Stimulated activated CD8-positive, alpha-beta memory T cell treated with anti-CD3 and anti-CD28 coated beads, Interleukin-15, amount 100 ng/mL, for 1 hour (primary cell): ENCODE measurements around the gene MGST2.

Source experiments
- DNase-seq: peaks from one replicate; pipeline ENCODE4 v3.0.0-alpha.2; 2020; ENCODE audit warnings: low read depth

MGST2 gene

DNA sequence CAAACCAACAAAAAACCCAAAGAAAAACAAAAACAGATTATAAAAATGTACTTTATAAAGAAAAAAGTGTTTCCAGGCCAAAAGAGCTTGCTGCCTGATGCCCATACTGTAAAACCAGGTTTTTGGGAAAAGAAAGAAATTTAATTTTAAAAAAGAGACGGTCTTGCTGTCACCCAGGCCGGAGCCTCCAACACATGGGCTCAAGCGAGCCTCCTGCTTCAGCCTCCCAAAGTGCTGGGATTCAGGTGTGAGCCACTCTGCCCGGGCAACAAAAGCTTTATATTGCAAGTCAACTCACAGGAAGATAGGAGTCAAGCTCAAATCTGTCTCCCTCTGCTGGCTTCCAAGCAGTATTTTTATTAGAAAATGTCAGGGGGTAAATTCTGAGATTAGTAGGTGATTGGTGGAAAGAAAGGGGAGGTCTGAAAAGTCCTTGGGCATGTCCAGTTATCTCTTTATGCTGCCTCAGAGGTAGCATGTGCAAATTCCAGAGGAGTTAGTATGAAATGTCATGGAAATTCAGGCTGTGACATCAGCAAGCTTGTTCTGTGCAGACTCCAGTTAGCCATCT, 39.4 kb downstream of the MGST2 start:
- no peak for DNase-seq

DNA sequence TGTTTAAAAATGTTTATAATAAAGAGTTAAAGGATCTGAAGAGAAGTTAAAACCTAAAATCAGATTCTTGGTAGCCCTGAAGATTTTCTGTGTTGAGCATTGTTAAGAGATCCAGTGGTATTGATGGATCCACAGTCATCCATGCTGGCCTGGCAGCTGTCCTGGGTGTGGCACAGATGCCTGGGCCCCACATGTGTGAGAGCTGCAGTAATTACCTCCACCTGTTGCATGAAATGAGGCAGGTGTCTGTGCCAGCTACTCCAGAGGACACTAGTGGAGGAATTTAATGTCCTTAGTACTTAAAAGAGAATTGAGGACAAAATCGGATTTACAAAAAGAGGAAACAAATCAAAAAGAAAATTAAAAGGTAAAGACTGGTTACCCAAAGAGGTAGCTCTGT, 44.0 kb downstream of the MGST2 start:
- DNase-seq, result no peak

DNA sequence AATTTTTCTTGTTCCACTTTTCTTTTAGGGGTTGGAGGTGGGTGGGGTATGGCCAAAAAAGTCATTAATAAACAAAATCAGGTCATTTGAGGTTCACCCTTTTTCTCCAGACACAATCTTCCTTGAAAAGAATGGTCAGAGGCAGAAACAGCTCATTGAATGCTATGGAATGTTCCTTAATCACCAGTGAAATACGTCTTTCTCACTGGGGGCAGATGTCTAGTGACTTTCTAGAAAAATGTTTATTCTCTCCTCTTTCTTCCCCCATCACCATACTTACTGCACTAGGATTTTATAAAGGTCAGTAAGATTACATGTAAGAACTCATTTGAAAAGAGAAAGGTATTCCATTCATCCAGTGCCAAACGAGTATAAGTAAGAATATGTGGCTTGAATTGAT, 44.5 kb downstream of the MGST2 start:
- no peak for DNase-seq

DNA sequence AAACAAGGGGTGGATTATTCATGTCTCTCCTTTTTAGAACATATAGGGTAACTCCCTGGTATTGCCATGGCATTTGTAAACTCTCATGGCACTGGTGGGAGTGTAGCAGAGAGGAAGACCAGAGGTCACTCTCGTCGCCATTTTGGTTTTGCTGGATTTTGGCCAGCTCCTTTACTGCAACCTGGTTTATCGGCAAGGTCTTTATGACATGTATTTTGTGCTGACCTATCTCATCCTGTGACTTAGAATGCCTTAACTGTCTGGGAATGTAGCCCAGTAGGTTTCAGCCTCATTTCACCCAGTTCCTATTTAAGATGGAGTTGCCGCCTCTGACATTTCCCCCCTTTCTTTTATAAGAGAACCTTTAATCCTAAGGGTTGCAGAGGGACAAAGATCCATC, 45.8 kb downstream of the MGST2 start:
- DNase-seq, result no peak

DNA sequence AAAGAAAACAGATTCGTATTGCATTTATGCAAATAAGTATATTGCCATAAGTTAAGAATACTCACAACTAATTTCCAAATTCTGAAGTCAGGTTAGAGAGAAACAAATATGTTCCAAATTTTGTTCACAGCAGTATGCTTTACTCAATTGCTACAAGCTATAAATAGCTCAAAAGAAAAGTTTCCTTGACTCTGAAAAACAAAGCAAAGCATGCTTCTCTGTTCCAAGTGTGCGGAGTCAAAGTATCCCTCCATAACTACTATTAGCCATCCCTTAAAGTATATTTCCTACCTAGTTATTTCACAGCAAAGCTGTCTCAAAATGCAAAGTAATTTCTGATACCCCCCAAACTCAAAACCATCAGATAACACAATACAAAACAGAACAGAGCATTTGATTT, 47.3 kb downstream of the MGST2 start:
- no peak for DNase-seq

DNA sequence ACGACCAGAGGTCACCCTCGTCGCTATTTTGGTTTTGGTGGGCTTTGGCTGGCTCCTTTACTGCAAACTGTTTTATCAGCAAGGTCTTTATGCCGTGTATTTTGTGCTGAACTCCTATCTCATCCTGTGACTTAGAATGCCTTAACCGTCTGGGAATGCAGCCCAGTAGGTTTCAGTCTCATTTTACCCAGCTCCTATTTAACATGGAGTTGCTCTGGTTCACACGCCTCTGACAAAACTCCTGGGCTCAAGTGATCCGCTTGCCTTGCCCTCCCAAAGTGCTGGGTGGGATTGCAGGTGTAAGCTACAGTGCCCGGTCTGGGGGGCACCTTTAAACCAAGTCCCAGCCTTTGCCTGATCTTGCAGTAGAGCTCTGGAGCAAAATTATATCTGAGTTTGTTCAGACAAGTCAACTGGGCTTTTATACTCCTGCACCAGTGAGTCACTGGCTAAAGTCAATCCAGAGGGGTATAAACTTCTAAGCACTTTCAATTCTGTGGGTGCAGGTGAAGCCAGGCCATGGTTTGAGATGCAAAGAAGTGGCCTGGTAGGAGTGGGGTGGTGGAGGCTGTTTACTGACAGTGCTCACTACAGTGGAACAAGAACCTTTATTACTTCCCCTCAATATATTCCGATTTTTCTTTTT, 50.2 kb downstream of the MGST2 start:
- DNase-seq, result no peak

DNA sequence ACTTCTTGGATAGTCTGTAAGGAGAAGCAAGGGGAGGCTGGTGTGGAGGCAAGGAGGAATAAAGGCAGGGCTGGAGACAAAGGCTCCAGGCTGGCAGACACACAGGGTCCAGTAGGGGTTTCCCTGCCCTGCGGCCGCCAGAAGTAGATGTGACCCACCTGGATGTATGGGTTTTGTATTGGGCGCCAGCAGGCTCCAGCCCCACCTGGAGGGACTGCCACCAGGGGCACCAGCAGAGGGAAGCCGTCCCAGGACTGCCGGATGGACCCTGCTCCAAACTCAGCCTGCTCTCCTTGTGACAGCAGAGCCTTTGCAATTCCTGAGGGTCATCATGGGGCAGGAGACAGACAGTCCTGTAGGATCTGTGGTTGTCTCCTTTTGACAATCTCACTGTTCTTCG, 52.7 kb downstream of the MGST2 start:
- DNase-seq, result no peak

DNA sequence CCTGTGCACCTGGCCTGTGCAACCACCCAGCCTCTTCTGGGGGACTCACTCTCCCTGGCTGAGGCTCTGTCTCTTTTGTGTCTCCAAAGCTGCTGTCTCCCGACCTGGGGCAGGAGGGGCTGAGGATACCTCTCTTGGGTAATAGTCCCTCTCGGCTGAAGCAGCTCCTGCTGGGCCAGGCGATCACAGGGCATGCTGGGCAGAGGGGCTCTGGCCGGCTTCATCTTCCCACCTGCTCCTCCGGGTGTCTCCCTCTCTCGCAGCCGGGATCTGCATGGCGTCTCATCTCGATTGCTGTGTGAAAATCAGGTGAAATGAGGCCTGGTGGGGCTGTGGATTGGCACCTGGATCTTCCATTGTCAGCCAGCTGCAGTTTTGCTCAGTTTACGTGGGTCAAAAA, 53.2 kb downstream of the MGST2 start:
- no peak for DNase-seq

DNA sequence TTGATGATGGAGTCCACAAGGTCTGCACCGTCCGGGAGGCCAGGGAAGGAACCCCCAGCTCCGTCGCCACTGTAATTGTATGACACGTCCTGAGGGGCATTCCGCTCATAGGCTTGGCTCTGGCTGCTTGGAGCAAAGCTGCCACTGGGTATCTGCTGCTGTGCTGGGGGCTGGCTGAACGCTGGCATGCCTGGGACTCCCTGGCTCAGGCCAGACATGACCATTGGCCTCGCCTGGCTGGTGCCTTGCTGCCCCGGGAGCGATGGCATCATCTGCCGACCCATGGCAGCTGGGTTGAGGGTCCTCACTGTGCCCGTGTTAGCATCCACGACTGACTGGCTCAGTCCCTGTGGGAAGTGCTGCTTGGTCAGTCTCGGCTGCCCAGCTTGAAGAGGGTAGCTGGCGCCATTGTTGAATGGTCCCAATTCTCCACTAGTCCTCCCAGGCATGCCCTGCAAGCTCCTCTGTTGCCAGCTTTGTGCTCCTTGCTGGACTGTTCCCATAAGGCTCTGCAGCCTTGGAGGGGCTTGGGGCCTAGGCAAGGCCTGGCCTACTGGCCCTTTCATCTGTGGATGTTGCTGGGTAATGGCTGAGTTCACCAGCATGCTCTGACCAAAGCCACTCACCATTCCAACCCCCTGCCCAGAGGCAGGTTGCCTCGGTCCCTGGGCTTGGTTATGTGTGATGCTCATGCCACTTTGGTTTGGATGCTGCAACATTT, 53.9 kb downstream of the MGST2 start:
- DNase-seq, result no peak

DNA sequence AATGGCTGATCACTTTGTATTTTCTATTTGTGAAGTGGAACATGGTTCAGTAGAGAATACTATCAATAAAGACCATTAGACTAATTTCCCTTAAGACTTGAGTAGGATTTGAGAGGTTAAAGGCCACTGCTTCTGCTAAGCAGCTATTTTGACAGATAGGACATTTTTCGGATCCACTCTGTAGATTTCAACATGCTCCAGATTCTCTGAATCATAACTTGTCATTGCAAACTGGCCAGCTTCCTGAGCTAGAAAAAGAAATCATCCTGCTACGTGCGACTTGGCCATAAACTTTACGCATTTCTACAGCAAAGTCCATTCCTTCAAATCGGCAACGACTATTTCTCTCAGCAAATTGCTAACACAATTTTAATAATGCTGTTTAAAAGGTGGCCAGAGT, 55.2 kb downstream of the MGST2 start:
- DNase-seq, result no peak

DNA sequence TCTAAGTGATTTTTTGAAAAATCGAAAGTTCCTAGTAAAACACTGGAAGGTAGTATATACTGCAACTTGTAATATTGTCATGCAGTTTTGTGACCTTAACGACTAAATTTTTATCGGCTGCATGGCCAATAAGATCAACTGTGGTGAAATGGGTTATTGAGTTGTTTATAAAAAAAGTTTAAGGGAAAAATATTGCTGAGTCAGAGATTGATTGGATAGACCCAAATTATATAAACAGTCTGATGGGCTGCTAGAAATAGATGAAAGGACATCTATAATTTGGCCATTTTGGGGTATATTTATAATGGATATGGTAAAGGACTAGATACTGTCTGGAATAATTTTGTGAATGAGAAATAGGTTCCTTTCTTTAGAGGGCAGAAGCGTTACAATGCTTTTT, 56.2 kb downstream of the MGST2 start:
- DNase-seq, result no peak

DNA sequence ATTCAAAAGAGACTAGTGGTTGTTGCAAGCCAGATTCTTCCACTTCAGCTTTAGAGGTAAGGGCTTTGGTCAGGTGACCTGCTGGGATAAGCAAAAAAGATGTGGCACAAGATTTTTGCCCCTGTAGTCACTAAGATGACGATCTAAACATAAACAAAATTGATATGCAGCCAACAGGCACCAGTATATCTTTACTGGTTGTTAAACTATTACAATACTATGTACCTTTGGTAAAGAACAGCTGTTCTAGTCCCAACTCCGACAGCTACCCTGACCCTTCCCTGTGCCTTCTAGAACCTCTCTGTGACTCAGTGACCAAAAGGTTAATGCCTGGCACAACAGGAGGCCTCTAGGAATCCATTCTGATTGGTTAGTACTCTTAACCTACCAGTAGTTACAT, 59.6 kb downstream of the MGST2 start:
- DNase-seq, result no peak

DNA sequence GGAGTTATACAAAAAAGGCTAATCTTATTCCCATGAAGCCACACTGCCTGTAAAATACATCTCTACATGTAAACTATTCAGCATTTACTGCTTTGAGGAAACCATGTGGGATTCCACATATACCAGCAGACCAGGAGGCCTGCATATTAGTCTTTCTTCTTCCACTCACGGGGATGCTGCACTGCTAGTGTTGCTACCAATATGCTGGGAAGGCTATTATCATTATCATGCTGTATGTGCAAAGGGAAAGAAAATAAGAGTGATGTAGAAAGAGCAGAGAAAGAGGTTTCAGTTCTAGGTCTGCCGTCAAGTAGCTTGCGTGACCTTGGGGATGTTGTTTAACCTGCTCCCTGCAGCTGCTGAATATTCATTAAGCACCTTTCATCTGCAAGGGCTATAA, 61.0 kb downstream of the MGST2 start:
- DNase-seq, result no peak

DNA sequence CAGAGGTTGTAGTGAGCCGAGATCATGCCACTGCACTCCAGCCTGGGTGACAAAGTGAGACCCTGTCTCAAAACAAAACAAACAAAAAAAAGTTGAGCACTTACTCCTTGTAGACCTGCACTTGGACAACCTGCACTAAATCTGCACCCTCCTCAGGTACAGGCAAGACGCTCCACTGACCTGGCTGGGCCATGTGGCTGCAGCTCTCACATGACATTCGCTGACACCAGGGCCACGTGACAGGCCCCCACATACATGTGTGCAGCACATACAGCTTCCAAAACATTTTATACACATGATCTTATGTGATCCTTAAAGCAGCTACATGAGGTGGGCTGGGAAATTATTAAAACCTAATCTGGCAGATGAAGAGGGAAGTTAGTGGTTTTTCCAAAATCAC, 62.5 kb downstream of the MGST2 start:
- no peak for DNase-seq

DNA sequence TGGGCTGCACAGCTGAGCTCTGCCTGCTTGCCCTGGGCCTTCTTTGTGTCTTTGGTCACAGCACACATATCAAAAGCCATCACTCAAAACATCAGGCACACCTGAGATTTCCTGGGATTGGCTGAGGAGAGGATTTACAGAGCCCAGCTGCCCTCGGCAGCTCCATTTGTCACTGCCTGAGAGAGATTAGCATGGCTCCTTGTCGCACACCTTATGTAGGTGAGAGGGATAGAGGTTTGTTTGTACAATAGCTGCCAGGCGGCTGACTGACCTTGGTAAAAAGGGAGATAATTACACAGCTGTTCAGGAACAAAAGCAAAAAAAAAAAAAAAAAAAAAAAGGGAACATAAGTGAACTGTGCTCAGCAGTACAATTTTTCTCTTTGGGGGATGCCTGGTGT, 63.2 kb downstream of the MGST2 start:
- no peak for DNase-seq

DNA sequence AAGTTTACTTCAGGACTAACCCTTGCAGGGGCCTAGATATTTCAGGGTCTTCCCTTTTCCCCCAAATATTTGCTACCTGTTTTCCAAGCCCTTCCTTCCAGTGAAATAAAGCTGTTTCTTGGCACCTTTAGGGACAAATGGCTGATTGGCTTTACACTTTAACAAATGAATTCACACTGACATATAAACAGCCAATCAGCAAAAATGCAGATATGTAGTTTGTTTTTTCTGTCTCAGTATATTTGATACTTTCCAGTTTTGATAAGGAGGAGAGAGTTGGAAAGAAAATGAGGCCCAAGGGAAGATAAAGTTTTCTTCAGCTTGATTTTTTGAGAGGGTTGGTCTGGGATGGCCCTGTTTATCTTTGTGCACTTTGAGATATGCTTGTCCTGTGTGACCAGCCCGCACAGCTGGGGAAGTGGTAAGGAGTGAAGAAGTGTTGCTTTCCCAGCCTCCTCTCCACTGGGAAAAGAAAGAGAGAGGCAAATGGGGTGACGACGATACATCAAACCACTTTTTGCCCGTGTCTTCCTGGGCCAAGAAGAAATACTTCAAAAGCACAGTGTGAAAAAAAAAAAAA, 67.5 kb downstream of the MGST2 start:
- no peak for DNase-seq

DNA sequence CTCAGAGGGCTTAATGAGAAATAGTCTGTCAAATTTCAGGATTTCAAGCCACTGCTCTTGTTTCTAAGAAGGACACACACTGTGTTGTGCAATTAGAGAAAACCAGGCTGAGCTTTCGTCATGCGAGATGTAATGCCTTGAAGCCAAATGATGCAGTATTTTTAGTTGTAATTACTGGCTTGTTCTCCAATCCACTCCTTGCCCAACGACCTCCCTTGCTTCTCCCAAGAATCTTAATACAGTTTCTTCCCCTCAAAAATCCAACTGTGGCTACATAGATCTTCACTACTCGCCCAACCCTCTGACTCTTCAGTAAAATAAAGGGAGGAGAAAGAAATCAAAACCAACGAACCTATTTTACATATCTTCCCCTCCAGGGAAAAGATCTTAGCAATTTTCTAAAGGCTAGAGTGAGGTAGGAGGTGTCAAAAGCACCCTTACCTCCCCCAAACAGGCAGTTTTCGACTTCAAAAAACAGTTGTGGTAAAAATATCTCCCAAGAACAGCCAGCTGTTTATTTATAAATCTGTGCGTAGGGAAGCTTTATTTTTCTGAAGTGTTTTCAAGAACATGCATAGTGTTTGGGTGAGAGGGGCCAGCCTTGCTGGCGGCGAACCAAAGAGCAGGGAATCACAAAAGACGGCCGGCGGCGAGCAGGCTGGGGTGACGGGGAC, 68.7 kb downstream of the MGST2 start:
- no peak for DNase-seq

DNA sequence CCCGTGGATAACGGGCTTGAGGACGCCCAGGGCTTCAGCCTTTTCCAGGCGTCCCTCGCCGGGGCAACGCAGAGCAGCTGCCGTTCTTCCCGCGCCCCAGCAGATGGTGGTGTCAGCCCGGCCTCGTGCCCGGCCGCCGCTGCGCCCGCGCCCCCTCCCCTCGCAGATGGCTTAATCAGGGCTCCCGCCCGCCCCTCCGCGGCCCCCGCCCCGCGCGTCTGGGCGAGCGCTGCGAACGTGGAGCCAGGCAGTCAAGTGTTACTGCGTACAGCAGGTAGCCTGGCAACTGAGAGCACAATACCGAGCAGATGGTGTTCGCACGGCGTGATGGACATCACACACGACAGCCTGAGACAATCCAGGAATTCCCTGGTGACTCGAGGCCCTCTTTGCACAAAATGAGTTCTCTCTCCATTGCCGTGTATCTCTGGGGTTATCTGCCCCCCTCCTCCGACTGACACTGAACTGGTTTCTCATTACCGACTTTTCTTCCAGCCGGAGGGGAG, 69.3 kb downstream of the MGST2 start:
- no peak for DNase-seq

DNA sequence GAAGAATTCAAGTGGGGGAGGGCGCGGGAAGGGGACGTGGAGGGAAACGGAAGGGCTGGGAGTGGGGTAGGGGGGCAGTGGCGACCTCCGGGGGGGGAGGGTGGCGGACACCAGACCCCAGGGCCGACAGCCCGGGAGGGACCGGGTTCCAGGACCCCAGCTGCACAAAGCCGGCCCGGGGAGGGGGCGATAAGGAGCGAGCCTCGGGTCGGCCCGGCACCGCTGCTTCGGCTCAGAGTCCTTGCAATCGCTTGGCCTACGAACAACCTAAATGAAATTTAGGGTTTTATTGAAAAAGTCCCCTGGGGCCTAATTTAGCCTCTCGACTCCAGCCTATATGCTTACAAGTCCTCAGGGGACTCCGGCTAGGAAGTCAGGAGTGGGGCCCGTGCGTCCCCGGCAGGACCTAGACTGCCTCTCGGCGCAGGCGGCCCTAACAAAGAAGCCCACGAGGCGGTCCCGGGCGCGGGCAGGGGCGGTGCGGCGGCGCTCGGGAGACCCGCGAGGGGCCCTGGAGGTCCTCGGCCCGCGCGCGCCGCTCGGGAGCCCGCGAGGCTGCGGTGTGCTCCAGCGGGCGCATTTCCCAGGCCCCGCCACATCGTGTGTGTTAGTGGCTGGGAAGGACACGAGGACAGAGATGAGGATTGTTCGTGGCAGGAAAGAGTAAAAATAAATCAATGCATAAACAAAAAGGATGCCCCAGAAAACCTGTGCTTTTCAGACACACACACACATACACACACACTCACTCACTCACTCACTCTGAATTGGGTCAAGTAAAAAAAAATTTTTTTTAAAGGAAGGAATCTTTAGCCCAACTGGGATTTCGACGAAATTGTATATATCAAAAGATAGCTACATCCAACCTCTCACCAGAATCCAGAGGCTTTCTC, 70.0 kb downstream of the MGST2 start:
- DNase-seq, result no peak

DNA sequence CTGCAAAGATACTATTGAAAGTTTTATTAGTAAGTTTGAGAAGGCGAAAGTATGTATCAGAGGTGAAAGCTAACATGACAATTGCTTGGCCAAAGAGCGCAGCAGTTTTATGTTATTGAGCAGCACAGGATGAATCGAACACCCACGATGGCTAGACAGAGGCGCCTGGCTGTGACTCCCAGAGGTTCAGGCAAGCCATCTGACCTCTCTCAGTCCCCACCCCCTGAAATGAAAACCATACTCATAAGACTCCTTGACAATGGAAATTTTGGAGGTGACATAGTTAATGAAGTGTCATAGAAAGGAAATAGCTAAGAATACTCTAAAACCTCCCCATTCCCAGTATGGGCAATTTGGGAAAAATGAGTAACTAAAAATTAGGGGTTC, 70.6 kb downstream of the MGST2 start:
- DNase-seq, result no peak

DNA sequence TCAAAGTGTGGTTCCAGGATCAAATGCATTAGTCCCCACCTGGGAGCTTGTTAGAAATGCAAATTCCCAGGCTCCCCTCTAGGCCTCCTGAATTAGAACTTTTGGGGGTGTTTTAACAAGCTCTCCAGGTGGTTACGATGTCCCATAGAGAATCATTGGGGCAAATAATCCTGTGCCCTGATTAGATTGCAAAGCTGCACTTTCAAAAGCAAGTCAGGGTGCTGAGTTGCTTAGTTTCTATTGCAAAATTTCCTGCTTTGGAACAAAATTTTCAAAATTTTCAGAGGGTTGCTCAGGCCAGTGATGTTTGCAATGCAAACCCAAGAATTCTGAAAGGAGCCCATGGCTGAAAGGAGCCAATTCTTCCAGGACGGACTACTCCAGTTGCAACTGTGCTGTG, 71.0 kb downstream of the MGST2 start:
- DNase-seq, result no peak
